Neural cell (in vitro differentiated cells): ENCODE results near the gene ZNF443.

ENCODE experiments used
- CTCF ChIP-seq: fragments of 450-650 bp; IDR thresholded peaks from 2 replicates; pipeline ENCODE4 v1.5.1; 2014; ENCODE audit warnings: antibody characterized with exemption, mild to moderate bottlenecking, moderate library complexity; ENCODE audit not compliant: poor library complexity, severe bottlenecking
- EP300 ChIP-seq: fragments of 450-650 bp; conservative IDR thresholded peaks from 2 replicates; pipeline ENCODE4 v1.6.1; 2014; ENCODE audit warnings: antibody characterized with exemption, mild to moderate bottlenecking, moderate library complexity; ENCODE audit not compliant: poor library complexity, severe bottlenecking
- EZH2 ChIP-seq: fragments of 200-600, 300-800 bp; shearing (Covaris generic), sonication (generic); IDR thresholded peaks from 2 replicates; pipeline ENCODE4 v1.6.1; 2014; ENCODE audit warnings: antibody characterized with exemption, low read length, borderline replicate concordance, mild to moderate bottlenecking; ENCODE audit not compliant: insufficient read depth, poor library complexity, severe bottlenecking
- POLR2AphosphoS5 ChIP-seq: IDR thresholded peaks from 2 replicates; pipeline ENCODE4 v1.6.1; 2012
- REST ChIP-seq: IDR thresholded peaks from 2 replicates; pipeline ENCODE4 v1.6.1; 2012; ENCODE audit warnings: borderline replicate concordance
- SMC3 ChIP-seq: fragments of 450-650 bp; conservative IDR thresholded peaks from 2 replicates; pipeline ENCODE4 v1.6.1; 2014; ENCODE audit warnings: antibody characterized with exemption, mild to moderate bottlenecking, moderate library complexity; ENCODE audit not compliant: poor library complexity
- TAF1 ChIP-seq: IDR thresholded peaks from 2 replicates; pipeline ENCODE4 v1.6.1; 2012; ENCODE audit warnings: low read depth

GRCh38 chr19:12440541-12441316 is at the start of gene ZNF443:
- TF ChIP-seq CTCF (no peak), EP300 (peak; percentile 48), EZH2 (no peak), POLR2AphosphoS5 (peak; percentile 90), TAF1 (peak; percentile 76), REST (peak; percentile 76), SMC3 (peak; percentile 53)
